Glomerular visceral epithelial cell (primary cell): ENCODE data around the gene RNF225.
"Not testable (repeated sequence)": the region's sequence is repeated elsewhere in the genome, so short reads cannot be mapped to it uniquely, and the experiment has no call there.

Experiments used
- DNase-seq: peaks from one replicate; pipeline ENCODE4 v3.0.0-alpha.2; 2016; ENCODE audit errors: extremely low spot score

RNF225 gene

DNA sequence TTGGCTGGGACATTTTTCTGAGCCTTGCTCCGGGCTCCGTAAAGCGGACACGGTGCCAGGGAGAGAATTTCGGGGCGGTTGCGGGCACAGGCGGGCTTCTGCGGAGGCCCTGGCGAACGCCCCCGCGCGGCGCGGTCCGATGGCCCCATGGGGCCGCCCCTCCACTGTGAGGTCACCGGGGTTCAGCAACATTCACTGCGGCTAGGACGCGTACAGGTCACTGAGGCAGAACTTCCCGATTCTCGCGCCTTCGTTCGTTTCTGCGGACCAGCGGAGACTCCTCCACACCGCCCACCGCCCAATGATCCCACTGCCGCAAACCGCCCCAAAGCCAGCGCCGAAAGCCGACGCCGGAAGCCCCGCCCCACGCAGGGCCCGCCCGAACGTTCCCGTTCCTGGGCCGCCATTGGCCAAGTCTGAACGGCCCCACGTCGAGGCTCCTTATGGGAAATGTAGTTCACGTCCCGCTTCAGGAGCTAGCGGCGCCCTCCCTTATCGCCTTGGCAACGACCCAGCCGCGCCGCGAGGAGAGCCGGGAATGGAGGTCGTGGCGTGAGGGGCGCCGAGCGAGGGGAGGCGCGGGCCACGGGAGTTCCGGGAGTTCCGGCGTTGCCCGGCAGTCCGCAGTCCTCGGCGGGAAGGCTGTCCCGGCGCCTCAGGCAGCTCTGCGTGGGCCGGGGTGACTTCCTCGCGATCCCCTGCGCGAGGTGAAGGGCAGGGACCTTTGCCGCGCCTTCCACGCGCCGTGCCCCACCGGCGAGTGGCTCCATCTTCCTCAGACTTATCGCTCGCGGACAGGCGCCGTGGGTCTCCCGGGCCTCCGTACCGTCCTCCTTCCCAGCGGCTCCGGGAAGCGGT lies 12.9 kb downstream of the RNF225 start, which contains the start of gene ZNF584:
Gene ZNF584 (plus strand): TSS at position 498 of the 858 bp plus-strand sequence. CDS start 499 bp downstream, outside the sequence.
- DNase-seq = peak; percentile 96

DNA sequence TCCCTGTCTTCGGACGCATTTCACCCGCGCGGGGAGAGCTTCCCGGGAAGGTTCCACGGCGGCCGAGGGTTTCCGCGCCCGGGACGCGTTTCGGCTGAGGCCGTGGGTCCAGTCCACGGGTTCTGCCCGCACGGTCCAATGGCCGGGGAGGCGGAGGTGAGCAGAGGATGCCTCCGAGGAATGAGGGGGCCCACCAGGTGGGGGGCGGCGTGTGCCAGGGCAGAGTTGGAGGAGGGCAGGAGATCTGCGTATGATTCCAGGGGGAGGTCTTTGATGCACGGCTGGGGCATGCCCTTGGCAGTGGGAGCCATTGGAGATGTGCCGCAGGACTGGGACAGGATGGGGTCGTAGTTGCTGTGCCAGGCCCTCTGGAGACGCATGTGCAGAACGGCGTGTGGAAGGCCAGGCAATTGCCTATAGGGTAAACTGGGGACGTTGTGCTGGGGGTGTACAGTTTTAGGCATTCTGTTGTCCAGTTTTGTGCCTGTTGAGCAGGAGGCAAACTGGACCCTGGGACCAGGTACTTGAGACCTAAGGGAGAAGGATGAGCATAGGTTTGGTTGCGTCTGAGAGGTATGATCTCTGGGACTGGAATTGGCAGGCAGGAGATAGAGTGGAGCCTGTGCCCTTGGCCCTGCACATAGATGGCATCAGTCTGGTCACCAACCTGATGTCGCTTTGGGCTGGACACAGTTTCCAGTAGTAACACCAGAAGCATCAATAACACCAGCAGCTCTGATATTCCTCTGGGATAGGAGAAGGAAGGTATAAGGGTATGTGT lies 13.7 kb downstream of the RNF225 start:
- DNase-seq = peak; percentile 57

- DNase-seq = no peak
Observed at GRCh38 chr19:58416604-58417003, 21.1 kb downstream of the RNF225 start.

- DNase-seq = no peak
Observed at GRCh38 chr19:58417071-58417470, 21.6 kb downstream of the RNF225 start.

GRCh38 chr19:58428617-58429016 lies 33.2 kb downstream of the RNF225 start:
- no peak for DNase-seq

- no peak for DNase-seq
Observed at GRCh38 chr19:58429745-58430144, 34.3 kb downstream of the RNF225 start.

GRCh38 chr19:58434217-58434616 lies 38.8 kb downstream of the RNF225 start:
- DNase-seq = no peak

GRCh38 chr19:58439576-58440554 lies 44.4 kb downstream of the RNF225 start, which contains the start of gene ZNF132:
TSS of gene ZNF132 (minus strand) at chr19:58440153. CDS start at chr19:58439821, 332 bp downstream.
- peak; percentile 98 for DNase-seq

GRCh38 chr19:58440556-58440955 lies 45.1 kb downstream of the RNF225 start:
- DNase-seq = no peak

DNA sequence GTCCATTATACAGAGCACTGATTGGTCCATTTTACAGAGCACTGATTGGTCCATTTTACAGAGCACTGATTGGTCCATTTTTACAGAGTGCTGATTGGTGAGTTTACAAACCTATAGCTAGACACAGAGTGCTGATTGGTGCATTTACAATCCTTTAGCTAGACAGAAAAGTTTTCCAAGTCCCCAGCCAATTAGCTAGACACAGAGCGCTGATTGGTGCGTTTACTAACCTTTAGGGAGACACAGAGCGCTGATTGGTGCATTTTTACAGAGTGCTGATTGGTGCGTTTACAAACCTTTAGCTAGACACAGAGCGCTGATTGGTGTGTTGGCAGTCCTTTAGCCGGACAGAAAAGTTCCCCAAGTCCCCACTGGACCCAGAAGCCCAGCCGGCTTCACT lies 47.5 kb downstream of the RNF225 start:
- DNase-seq = not testable (repeated sequence)
